IPS DF 4.7 (cell line): ENCODE results near the gene FOXD1.
"Not testable (repeated sequence)": the region's sequence is repeated elsewhere in the genome, so short reads cannot be mapped to it uniquely, and the experiment has no call there.

ENCODE experiments used
- DNase-seq: peaks from one replicate; pipeline ENCODE4 v3.0.0-alpha.2; 2013; ENCODE audit warnings: low spot score; ENCODE audit errors: extremely low read depth

FOXD1 gene

DNA sequence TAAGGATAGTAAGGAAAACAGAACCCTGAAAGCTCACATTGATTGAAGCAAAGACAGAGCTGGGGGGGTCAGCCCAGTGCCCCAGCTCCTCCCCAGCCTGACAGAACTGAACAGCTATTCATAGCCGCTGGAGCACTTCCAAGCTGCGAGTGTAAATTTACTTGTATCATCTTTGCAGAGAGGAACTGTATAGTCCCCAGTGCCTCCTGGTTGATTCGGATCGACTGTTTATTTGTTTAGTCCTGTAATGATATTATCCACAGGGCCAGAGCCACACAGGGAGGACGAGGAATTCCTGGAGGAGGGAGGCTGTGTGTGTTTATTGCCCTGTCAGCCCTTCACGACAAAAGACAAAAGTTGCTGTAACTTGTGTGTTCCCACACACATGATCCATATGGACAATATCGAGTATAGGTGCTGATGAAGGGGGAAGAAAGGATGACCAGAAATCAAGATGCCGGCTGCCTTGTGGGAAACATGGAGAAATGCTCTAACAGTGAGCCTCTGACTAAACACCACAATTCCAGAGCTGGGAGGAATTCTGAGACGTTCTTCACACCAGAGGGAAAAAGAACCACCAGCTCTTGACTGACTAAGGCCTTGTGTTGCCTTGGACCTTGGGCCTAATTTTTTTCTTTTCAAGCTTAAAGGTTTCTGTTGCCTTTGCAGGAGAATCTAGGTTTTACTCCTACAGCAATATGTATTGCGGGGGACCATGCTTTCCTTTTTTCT, 31.1 kb downstream of the FOXD1 start:
- DNase-seq = no peak

DNA sequence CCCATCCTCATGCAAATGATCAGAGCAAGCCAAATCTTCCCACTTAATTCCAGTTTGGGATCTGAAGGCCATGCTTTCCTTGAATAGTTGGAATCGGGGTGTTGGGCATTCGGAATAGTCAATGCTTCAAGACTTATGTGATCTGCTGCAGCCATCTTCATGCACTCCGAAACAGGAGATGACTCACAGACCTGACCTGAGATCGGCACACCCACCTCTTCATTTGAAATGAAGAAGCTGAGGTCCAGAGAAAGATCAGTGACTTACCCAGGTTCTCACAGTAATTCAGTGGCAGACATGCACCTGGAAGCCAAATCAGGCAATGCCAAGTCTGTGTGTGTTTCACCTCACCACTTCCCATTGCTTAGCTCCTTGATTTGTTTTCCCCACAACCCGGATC, 33.0 kb downstream of the FOXD1 start:
- no peak for DNase-seq

DNA sequence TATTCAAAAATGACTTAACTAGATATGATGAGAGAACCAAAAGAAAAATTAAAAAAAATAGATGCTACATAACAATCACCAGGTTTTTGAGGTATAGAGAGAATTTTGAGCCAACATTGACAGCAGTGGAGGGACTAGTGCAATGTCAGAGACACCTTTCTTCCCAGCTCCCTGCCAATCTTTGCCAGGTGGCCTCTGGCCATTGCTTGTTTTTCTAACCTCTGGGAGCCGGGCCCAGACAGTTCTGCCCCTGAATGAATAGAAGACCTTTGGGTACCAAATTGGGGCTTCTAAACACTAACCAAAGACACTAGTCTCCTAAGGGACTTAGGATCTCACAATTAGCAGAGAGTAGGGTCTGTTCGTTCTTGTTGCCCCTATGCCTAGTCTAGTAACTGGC, 33.4 kb downstream of the FOXD1 start:
- no peak for DNase-seq

DNA sequence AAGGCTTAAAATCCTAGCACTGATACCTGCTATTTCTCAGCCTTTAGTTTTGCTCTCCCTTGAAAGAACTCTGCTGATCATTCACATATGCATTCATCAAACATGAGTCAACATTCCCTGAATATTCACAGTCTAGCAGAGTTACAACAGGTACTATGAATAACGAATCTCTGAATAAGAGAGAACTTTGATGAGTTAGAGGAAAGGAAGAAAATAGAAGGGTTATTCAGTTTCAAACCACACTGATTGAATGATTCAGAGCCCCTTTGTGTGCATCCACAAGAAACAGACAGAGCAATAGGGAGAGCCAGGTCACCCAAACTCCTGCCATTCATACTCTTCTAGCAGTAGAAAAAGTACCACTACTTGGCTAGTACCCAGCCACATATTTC, 36.0 kb downstream of the FOXD1 start:
- no peak for DNase-seq

DNA sequence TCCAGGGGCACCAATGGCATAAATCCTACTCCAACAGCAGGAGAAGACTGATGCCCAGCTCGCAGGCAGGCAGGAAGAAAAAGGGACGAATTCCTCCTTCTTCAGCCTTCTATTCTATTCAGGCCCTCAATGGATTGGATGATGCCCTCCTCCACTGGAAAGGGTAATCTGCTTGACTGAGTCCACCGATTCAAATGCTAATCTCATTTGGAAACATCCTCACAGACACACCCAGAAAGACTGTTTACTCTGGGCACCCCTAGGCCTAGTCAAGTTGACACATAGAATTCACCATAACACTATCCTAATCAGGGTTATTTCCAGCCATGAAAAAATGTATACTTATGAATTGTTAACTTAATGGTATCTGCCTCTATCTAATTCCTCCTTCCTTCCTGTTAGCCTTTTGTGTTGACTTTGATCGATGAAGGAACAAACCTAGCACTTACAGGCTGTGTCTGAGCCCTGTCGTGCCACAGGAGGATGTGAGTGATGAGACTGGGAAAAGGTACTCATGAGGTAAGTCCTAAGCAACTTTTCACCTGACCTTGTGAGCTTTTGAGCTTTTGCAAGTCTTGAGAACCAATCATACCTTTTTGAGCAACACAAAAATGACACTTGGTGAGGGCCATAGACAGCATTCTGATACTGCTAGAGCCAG, 36.5 kb downstream of the FOXD1 start:
- DNase-seq = no peak

DNA sequence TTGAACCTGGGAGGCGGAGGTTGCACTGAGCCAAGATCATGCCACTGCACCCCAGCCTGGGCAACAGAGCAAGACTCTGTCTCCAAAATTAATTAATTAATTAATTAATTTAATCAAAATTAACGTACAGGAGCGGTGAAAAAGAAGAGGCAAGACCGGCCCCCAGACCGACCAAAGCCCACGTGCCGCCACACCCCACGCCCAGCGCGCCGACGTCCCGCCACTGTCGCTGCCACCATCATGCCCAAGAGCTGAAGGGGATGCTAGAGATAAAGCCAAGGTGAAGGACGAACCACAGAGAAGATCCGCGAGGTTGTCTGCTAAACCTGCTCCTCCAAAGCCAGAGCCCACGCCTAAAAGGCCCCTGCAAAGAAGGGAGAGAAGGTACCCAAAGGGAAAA, 38.6 kb downstream of the FOXD1 start:
- DNase-seq = not testable (repeated sequence)

DNA sequence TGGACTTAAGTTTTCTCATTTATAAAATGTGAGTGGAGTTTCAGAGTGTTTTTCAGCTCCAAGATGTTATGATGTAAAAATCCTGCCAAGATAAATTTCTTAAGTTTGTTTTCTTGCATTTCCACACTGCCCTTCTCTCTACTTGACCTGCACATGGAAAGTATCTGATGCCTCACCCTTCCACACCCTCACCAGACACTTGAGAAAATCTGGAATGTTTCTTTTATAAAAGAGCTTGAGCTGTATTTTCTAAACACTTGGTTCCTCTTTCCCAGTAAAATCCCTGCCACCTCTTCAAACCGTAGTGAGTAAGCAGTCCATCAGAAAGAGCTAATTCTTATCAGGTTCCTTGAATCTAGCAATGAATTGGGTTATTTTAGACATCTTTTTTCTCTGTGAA, 42.9 kb downstream of the FOXD1 start:
- no peak for DNase-seq

DNA sequence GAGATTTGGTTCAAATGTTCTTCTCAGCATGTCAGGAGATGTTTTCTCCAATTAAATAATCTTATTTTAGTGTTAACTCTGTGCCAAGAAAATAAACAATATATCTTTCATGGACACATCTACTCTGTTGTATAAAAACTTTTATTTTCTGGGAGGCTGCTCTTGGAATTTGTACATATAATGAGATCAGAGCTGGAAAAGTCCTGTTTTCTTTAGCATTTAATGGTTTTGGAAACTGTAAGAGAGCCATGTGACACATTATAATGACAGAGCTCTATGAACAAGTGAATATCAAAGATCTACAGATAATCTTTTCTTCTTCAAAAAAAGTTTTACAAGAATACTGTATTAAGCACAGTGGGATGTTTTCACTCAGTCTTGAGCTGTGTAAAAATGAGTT, 48.8 kb downstream of the FOXD1 start:
- DNase-seq = no peak
